WTC11 (cell line): ENCODE measurements around the gene OCLN.

Experiments
- CREB1 ChIP-seq: sonication (generic); formaldehyde crosslinking; IDR thresholded peaks from 2 replicates; pipeline ENCODE4 v1.8.0; 2023; ENCODE audit warnings: mild to moderate bottlenecking, missing genetic modification reagents
- CTCF ChIP-seq: fragments of 200-600 bp; IDR thresholded peaks from 2 replicates; pipeline ENCODE4 v1.8.0; 2022; ENCODE audit warnings: antibody characterized with exemption
- FOXK1 ChIP-seq: sonication (generic); formaldehyde crosslinking; IDR thresholded peaks from 2 replicates; pipeline ENCODE4 v1.8.0; 2022; ENCODE audit warnings: mild to moderate bottlenecking, moderate library complexity, missing genetic modification reagents
- JUN ChIP-seq: sonication (generic); formaldehyde crosslinking; IDR thresholded peaks from 2 replicates; pipeline ENCODE4 v1.8.0; 2023; ENCODE audit warnings: mild to moderate bottlenecking, missing genetic modification reagents
- NR3C1 ChIP-seq: sonication (generic); formaldehyde crosslinking; conservative IDR thresholded peaks from 2 replicates; pipeline ENCODE4 v1.8.1; 2023; ENCODE audit warnings: low read depth, mild to moderate bottlenecking, missing genetic modification reagents
- SP1 ChIP-seq: sonication (generic); formaldehyde crosslinking; conservative IDR thresholded peaks from 2 replicates; pipeline ENCODE4 v1.8.1; 2022; ENCODE audit warnings: missing genetic modification reagents
- ZNF232 ChIP-seq: sonication (generic); formaldehyde crosslinking; IDR thresholded peaks from 2 replicates; pipeline ENCODE4 v1.8.0; 2022; ENCODE audit warnings: mild to moderate bottlenecking, missing genetic modification reagents
- ZNF396 ChIP-seq: fragments of 250-450 bp; sonication (Bioruptor Pico); IDR thresholded peaks from 2 replicates; pipeline ENCODE4 v1.8.0; 2021; ENCODE audit warnings: mild to moderate bottlenecking, moderate library complexity, borderline replicate concordance
- TF ChIP-seq, protein P1 (sequence below): sonication (generic); formaldehyde crosslinking; IDR thresholded peaks from 2 replicates; pipeline ENCODE4 v1.8.1; 2023; ENCODE audit warnings: mild to moderate bottlenecking, missing genetic modification reagents, moderate library complexity
- TF ChIP-seq, protein P2 (sequence below): sonication (generic); formaldehyde crosslinking; IDR thresholded peaks from 2 replicates; pipeline ENCODE4 v1.8.1; 2023; ENCODE audit warnings: mild to moderate bottlenecking, missing genetic modification reagents
- TF ChIP-seq, protein P3 (sequence below): sonication (generic); formaldehyde crosslinking; IDR thresholded peaks from 2 replicates; pipeline ENCODE4 v1.8.0; 2022; ENCODE audit warnings: mild to moderate bottlenecking, missing genetic modification reagents
- TF ChIP-seq, protein P4 (sequence below): sonication (generic); formaldehyde crosslinking; IDR thresholded peaks from 2 replicates; pipeline ENCODE4 v1.8.0; 2022; ENCODE audit warnings: mild to moderate bottlenecking, missing genetic modification reagents

DNA sequence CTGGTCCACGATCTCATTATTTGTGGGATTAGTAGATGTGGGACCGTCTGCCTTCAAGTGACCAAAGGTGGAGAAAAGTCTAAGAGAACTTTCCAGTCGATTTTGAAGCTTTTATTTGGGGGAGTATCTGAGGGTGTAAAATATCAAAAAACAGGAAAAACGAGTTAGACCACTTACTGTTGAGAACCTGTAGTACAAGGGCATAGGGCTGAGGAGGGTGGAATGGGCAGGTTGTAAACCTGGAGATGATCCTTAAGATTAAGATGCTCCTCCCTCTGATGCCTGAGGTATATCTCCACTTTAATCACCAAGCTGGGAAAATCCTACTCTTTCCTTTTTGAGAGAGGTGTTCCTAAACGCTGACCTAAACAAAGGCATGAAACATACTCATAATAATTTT is 35.4 kb downstream of the OCLN start:
- TF ChIP-seq ZNF396 (CRISPR knock-in tag) (no peak), CTCF (no peak), SP1 (CRISPR knock-in tag) (no peak), NR3C1 (CRISPR knock-in tag) (no peak), CREB1 (CRISPR knock-in tag) (no peak), JUN (CRISPR knock-in tag) (no peak), FOXK1 (CRISPR knock-in tag) (no peak), ZNF232 (CRISPR knock-in tag) (no peak)
- TF ChIP-seq, protein P1, sequence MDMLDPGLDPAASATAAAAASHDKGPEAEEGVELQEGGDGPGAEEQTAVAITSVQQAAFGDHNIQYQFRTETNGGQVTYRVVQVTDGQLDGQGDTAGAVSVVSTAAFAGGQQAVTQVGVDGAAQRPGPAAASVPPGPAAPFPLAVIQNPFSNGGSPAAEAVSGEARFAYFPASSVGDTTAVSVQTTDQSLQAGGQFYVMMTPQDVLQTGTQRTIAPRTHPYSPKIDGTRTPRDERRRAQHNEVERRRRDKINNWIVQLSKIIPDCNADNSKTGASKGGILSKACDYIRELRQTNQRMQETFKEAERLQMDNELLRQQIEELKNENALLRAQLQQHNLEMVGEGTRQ (CRISPR knock-in tag): no peak
- TF ChIP-seq, protein P2, sequence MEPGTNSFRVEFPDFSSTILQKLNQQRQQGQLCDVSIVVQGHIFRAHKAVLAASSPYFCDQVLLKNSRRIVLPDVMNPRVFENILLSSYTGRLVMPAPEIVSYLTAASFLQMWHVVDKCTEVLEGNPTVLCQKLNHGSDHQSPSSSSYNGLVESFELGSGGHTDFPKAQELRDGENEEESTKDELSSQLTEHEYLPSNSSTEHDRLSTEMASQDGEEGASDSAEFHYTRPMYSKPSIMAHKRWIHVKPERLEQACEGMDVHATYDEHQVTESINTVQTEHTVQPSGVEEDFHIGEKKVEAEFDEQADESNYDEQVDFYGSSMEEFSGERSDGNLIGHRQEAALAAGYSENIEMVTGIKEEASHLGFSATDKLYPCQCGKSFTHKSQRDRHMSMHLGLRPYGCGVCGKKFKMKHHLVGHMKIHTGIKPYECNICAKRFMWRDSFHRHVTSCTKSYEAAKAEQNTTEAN (CRISPR knock-in tag): no peak
- TF ChIP-seq, protein P3, sequence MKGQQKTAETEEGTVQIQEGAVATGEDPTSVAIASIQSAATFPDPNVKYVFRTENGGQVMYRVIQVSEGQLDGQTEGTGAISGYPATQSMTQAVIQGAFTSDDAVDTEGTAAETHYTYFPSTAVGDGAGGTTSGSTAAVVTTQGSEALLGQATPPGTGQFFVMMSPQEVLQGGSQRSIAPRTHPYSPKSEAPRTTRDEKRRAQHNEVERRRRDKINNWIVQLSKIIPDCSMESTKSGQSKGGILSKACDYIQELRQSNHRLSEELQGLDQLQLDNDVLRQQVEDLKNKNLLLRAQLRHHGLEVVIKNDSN: no peak
- TF ChIP-seq, protein P4, sequence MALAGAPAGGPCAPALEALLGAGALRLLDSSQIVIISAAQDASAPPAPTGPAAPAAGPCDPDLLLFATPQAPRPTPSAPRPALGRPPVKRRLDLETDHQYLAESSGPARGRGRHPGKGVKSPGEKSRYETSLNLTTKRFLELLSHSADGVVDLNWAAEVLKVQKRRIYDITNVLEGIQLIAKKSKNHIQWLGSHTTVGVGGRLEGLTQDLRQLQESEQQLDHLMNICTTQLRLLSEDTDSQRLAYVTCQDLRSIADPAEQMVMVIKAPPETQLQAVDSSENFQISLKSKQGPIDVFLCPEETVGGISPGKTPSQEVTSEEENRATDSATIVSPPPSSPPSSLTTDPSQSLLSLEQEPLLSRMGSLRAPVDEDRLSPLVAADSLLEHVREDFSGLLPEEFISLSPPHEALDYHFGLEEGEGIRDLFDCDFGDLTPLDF (CRISPR knock-in tag): no peak
